ENCODE measurements around the gene VSNL1. TPM values are rescaled to one million over a fixed set of nuclear protein-coding genes. Genes with fewer than 3 reads are reported as not detected.

The VSNL1 gene
- total and polyA plus RNA-seq, 2 donors (not counting 1 experiment from before 2014, with no cell fraction given) = not detected

DNA sequence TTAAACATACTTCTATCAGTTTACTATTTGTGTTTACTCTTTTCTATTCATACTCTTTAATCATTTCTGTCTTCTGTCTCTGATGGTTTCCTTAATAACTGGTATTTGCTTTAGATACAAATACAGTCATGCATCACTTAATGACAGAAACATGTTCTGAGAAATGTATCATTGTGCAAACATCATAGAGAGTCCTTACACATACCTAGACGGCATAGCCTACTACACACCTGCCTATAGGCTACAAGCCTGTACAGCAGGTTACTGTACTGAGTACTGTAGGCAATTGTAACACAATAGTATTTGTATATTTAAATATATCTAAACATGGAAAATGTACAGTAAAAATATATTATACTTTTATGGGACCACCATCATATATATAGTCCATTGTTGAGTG is 36.3 kb downstream of the VSNL1 start:
- TF ChIP-seq EZH2 (IDR thresholded peaks at IDR 0.05; ENCODE audit: borderline replicate concordance, insufficient read depth, low read depth, low read length, poor library complexity, severe bottlenecking) = no peak
- TF ChIP-seq, protein P1, sequence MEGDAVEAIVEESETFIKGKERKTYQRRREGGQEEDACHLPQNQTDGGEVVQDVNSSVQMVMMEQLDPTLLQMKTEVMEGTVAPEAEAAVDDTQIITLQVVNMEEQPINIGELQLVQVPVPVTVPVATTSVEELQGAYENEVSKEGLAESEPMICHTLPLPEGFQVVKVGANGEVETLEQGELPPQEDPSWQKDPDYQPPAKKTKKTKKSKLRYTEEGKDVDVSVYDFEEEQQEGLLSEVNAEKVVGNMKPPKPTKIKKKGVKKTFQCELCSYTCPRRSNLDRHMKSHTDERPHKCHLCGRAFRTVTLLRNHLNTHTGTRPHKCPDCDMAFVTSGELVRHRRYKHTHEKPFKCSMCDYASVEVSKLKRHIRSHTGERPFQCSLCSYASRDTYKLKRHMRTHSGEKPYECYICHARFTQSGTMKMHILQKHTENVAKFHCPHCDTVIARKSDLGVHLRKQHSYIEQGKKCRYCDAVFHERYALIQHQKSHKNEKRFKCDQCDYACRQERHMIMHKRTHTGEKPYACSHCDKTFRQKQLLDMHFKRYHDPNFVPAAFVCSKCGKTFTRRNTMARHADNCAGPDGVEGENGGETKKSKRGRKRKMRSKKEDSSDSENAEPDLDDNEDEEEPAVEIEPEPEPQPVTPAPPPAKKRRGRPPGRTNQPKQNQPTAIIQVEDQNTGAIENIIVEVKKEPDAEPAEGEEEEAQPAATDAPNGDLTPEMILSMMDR (IDR thresholded peaks at IDR 0.05) = no peak
- no peaks in the 10 kb centered on the region for H3K9me3 Mint-ChIP-seq (ENCODE audit: insufficient read depth)
- Histone ChIP-seq H3K4me2 (replicated peaks; ENCODE audit: low read depth, low read length, poor library complexity, severe bottlenecking) (no peak overlapping the region), H3K9ac (ENCODE audit: low read length) (no peak overlapping the region), H3K4me3 (ENCODE audit: control extremely low read depth in 1 of 5, extremely low read depth in 1 of 5, insufficient read depth in 1 of 5, low read depth in 2 of 5, low read length in 4 of 5) (no peak overlapping the region), H3K4me1 (ENCODE audit: control insufficient read depth in 2 of 2, insufficient read depth in 2 of 2, low read length in 2 of 2) (no peaks in the 10 kb centered on the region), H3K36me3 (replicated peaks in 1 of 2; ENCODE audit: control extremely low read depth in 1 of 2, control insufficient read depth in 1 of 2, extremely low read depth in 1 of 2, insufficient read depth in 2 of 2, low read length in 1 of 2) (no peaks in the 10 kb centered on the region), H3K27ac (ENCODE audit: low read length in 2 of 2) (no peak overlapping the region), H3K79me2 (ENCODE audit: control insufficient read depth, insufficient read depth, low read length) (no peaks in the 10 kb centered on the region), H3K27me3 (replicated peaks in 1 of 4; ENCODE audit: control extremely low read depth in 1 of 4, control insufficient read depth in 3 of 4, insufficient read depth in 4 of 4, low read length in 3 of 4) (no peaks in the 10 kb centered on the region), H3K9me3 (ENCODE audit: control extremely low read depth in 1 of 3, control insufficient read depth in 2 of 3, insufficient read depth in 1 of 3, low read length in 2 of 3) (no peaks in the 10 kb centered on the region), H4K20me1 (ENCODE audit: control insufficient read depth, insufficient read depth, low read length, poor library complexity, severe bottlenecking) (no peaks in the 10 kb centered on the region), H2AFZ (ENCODE audit: insufficient read depth, low read depth, low read length, poor library complexity, severe bottlenecking) (no peak overlapping the region)
- H3K27me3 Mint-ChIP-seq = peaks cover 29% of the 10 kb centered on the region
- H3K4me1 Mint-ChIP-seq = no peaks in the 10 kb centered on the region
- CTCF ChIA-PET = no interaction called here
- intact Hi-C loops (cut with micrococcal nuclease) = no loop called here
- no peak overlapping the region for H3K4me3 Mint-ChIP-seq
- no CpG with 5 or more reads among the region's 1 CpG for WGBS (ENCODE audit: insufficient coverage)
- POLR2A ChIA-PET = no interaction called here
- no peak for DNase-seq
- H3K27ac Mint-ChIP-seq = no peak overlapping the region
- ATAC-seq (ENCODE audit: low read depth) = no peak

- Histone ChIP-seq H3K27ac (ENCODE audit: low read length in 2 of 2) (no peak overlapping the region), H3K9ac (ENCODE audit: low read length) (no peak overlapping the region), H3K9me3 (ENCODE audit: control extremely low read depth in 1 of 3, control insufficient read depth in 2 of 3, insufficient read depth in 1 of 3, low read length in 2 of 3) (no peaks in the 10 kb centered on the region), H3K4me3 (ENCODE audit: control extremely low read depth in 1 of 5, extremely low read depth in 1 of 5, insufficient read depth in 1 of 5, low read depth in 2 of 5, low read length in 4 of 5) (no peak overlapping the region), H2AFZ (ENCODE audit: insufficient read depth, low read depth, low read length, poor library complexity, severe bottlenecking) (no peak overlapping the region), H3K4me1 (ENCODE audit: control insufficient read depth in 2 of 2, insufficient read depth in 2 of 2, low read length in 2 of 2) (no peaks in the 10 kb centered on the region), H4K20me1 (ENCODE audit: control insufficient read depth, insufficient read depth, low read length, poor library complexity, severe bottlenecking) (no peaks in the 10 kb centered on the region), H3K36me3 (replicated peaks in 1 of 2; ENCODE audit: control extremely low read depth in 1 of 2, control insufficient read depth in 1 of 2, extremely low read depth in 1 of 2, insufficient read depth in 2 of 2, low read length in 1 of 2) (no peaks in the 10 kb centered on the region), H3K27me3 (replicated peaks in 1 of 4; ENCODE audit: control extremely low read depth in 1 of 4, control insufficient read depth in 3 of 4, insufficient read depth in 4 of 4, low read length in 3 of 4) (no peaks in the 10 kb centered on the region), H3K79me2 (ENCODE audit: control insufficient read depth, insufficient read depth, low read length) (no peaks in the 10 kb centered on the region), H3K4me2 (replicated peaks; ENCODE audit: low read depth, low read length, poor library complexity, severe bottlenecking) (no peak overlapping the region)
- Mint-ChIP-seq H3K27me3 (peaks cover 17% of the 10 kb centered on the region), H3K27ac (no peak overlapping the region), H3K4me3 (no peak overlapping the region), H3K4me1 (no peaks in the 10 kb centered on the region), H3K9me3 (ENCODE audit: insufficient read depth) (no peaks in the 10 kb centered on the region)
- TF ChIP-seq EZH2 (IDR thresholded peaks at IDR 0.05; ENCODE audit: borderline replicate concordance, insufficient read depth, low read depth, low read length, poor library complexity, severe bottlenecking) = no peak
- TF ChIP-seq, protein P1 (IDR thresholded peaks at IDR 0.05) = no peak
- intact Hi-C loops (cut with micrococcal nuclease) = no loop called here
- 94% methylated on average over 3 of the region's 5 CpGs for WGBS (ENCODE audit: insufficient coverage)
- ChIA-PET POLR2A (no interaction called here), CTCF (no interaction called here)
- ATAC-seq (ENCODE audit: low read depth) (no peak), DNase-seq (no peak)
These were observed 38.0 kb downstream of the VSNL1 start for GRCh38 chr2:17578466-17578928.

Measured in B cell (primary cell).